HS-27A (cell line): ENCODE measurements around the gene POLR2B.
"Not testable (repeated sequence)": the region's sequence is repeated elsewhere in the genome, so short reads cannot be mapped to it uniquely, and the experiment has no call there.

ENCODE experiments used
- DNase-seq: peaks from one replicate; pipeline ENCODE4 v3.0.0-alpha.2; 2012; ENCODE audit warnings: low read depth, missing footprints

Gene POLR2B

GRCh38 chr4:57053508-57053907 is 74.8 kb downstream of the POLR2B start:
- no peak for DNase-seq

- DNase-seq: no peak
Measured at GRCh38 chr4:57055886-57056285, 77.2 kb downstream of the POLR2B start.

- no peak for DNase-seq
Measured at GRCh38 chr4:57059890-57060716, 81.4 kb downstream of the POLR2B start.

GRCh38 chr4:57060717-57061067 is 82.0 kb downstream of the POLR2B start:
- DNase-seq: not testable (repeated sequence)

- no peak for DNase-seq
Measured at GRCh38 chr4:57061395-57061794, 82.7 kb downstream of the POLR2B start.

GRCh38 chr4:57063518-57063917 is 84.8 kb downstream of the POLR2B start:
- no peak for DNase-seq

- DNase-seq: no peak
Measured at GRCh38 chr4:57064120-57064519, 85.4 kb downstream of the POLR2B start.

GRCh38 chr4:57064811-57065711 is 86.4 kb downstream of the POLR2B start:
- DNase-seq: peak; percentile 88

GRCh38 chr4:57065730-57066482 is 87.2 kb downstream of the POLR2B start:
- DNase-seq: peak; percentile 31

GRCh38 chr4:57068237-57068981 is 89.7 kb downstream of the POLR2B start:
- DNase-seq: no peak

- DNase-seq: no peak
Measured at GRCh38 chr4:57070461-57070860, 91.8 kb downstream of the POLR2B start.

GRCh38 chr4:57071326-57071725 is 92.6 kb downstream of the POLR2B start:
- DNase-seq: no peak

GRCh38 chr4:57073559-57073958 is 94.9 kb downstream of the POLR2B start:
- no peak for DNase-seq

- DNase-seq: peak; percentile 77
Measured at GRCh38 chr4:57074744-57075143, 96.0 kb downstream of the POLR2B start.

- no peak for DNase-seq
Measured at GRCh38 chr4:57075367-57075766, 96.7 kb downstream of the POLR2B start.

GRCh38 chr4:57076646-57077045 is 98.0 kb downstream of the POLR2B start:
- DNase-seq: no peak

GRCh38 chr4:57077550-57078343 is 99.1 kb downstream of the POLR2B start:
- DNase-seq: peak; percentile 69

- DNase-seq: no peak
Measured at GRCh38 chr4:57078685-57079521, 100.2 kb downstream of the POLR2B start.
